Peyer's patch (tissue), 4 donors: ENCODE measurements around the gene OST4.

ENCODE experiments used
- CTCF ChIP-seq, 6 experiments: fragments of 450-650 bp in 4 of 6; fragments of 200-600 bp in 2 of 6; sonication (generic) in 1 of 6; IDR thresholded peaks; one replicate each; pipeline ENCODE4 v1.5.1; 2017 to 2019; ENCODE audit warnings: antibody characterized with exemption in 6 of 6, mild to moderate bottlenecking in 3 of 6, moderate library complexity in 1 of 6
- POLR2A ChIP-seq, 2 donors: fragments of 450-650 bp; IDR thresholded peaks; one replicate each; pipeline ENCODE4 v1.5.1; 2017; ENCODE audit warnings: antibody characterized with exemption in 2 of 2, mild to moderate bottlenecking in 2 of 2, moderate library complexity in 2 of 2

DNA sequence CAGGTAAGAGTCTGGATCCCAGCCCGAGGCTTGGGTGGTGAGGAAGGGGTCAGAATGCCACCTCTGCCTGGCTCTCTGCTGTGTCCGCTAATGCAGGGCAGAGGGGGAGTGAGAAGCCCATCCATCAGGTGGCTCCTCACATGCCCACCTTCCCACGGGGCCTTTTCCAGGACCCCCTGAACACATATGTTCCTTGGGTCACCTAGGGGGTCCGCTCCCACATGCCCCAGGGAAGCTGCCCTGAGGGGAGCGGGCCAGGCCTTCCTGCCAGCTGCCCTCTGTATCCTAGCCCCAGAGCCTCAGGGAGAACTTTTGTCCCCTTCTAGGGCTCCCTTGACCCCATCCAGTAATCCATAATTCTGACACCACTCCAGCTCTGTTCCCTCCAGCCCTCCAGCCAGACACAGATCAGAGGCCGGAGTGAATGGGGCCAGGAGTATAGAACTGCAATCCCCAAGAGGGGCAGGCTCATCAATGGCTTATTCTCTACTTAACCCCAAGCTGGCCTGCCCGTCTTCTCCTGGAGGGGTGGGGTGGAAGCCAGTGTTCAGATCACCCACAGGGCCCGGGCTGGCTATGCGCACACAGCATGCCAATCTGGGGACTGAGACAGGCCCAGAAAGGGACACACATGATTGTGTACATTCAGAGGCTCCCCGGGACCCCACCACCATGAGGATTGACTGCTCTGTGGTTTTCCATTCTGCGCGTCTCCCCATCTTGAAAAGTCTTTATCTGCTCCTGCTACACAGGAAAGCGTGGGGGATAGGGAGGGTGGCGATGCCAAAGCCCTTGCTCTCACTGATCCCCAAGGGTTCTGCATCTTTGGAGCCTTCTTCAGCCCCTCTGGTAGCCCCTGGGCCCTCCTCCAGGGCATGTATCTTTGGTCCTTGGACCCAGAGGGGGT, 8.0 kb upstream of the OST4 start:
- TF ChIP-seq CTCF (IDR thresholded peaks at IDR 0.05) (no peak), POLR2A (IDR thresholded peaks at IDR 0.05) (no peak)
